Epithelial cell of alveolus of lung (primary cell): ENCODE measurements around the gene CRK. TPM values are rescaled to one million over a fixed set of nuclear protein-coding genes. Genes with fewer than 3 reads are reported as not detected.

Source experiments
- total RNA-seq: library from RNA; depleted of rRNA; stranded (reverse); fragments of >200 nt; gene quantifications from 2 replicates; pipeline ENCODE4 v1.2.1, GENCODE V29; 2015

The CRK gene
- 59.2 and 63.7 TPM in 2 replicates for total RNA-seq

GRCh38 chr17:1455797-1456599 lies at the start of gene CRK:
TSS of gene CRK (minus strand) at chr17:1456232. CDS start at chr17:1456117, 115 bp downstream.

GRCh38 chr17:1492249-1493206 lies 36.5 kb upstream of the CRK start, which contains the start of gene MYO1C:
TSS of gene MYO1C (minus strand) at chr17:1492686. CDS start at chr17:1492487, 199 bp downstream.

GRCh38 chr17:1399679-1400512 lies 56.1 kb downstream of the CRK start, which contains the start of gene YWHAE:
TSS of gene YWHAE (minus strand) at chr17:1400222. CDS start at chr17:1400110, 112 bp downstream.

Other genes with a start within 250 kb of the CRK start
- gene BHLHA9, start 185.8 kb downstream of the CRK start, total RNA-seq: not detected in 2 replicates
- gene TRARG1, start 176.6 kb downstream of the CRK start, total RNA-seq: not detected in 2 replicates
- gene YWHAE, start 56.0 kb downstream of the CRK start, total RNA-seq: 641 and 835 TPM in 2 replicates
- gene MYO1C, start 36.5 kb upstream of the CRK start, total RNA-seq: 55.4 and 155 TPM in 2 replicates
- 26.9 and 31.2 TPM in 2 replicates for gene INPP5K, start 60.4 kb upstream of the CRK start, total RNA-seq
- gene PITPNA, start 106.6 kb upstream of the CRK start, total RNA-seq: 19.3 and 31.5 TPM in 2 replicates
- gene SLC43A2, start 172.6 kb upstream of the CRK start, total RNA-seq: 3.3 and 7.0 TPM in 2 replicates
- 2.2 and 3.4 TPM in 2 replicates for gene SCARF1, start 189.5 kb upstream of the CRK start, total RNA-seq
- gene RILP, start 193.6 kb upstream of the CRK start, total RNA-seq: 12.6 and 14.2 TPM in 2 replicates
- gene PRPF8, start 228.6 kb upstream of the CRK start, total RNA-seq: 134 and 167 TPM in 2 replicates